ENCODE results near the gene SF3A1.

DNA sequence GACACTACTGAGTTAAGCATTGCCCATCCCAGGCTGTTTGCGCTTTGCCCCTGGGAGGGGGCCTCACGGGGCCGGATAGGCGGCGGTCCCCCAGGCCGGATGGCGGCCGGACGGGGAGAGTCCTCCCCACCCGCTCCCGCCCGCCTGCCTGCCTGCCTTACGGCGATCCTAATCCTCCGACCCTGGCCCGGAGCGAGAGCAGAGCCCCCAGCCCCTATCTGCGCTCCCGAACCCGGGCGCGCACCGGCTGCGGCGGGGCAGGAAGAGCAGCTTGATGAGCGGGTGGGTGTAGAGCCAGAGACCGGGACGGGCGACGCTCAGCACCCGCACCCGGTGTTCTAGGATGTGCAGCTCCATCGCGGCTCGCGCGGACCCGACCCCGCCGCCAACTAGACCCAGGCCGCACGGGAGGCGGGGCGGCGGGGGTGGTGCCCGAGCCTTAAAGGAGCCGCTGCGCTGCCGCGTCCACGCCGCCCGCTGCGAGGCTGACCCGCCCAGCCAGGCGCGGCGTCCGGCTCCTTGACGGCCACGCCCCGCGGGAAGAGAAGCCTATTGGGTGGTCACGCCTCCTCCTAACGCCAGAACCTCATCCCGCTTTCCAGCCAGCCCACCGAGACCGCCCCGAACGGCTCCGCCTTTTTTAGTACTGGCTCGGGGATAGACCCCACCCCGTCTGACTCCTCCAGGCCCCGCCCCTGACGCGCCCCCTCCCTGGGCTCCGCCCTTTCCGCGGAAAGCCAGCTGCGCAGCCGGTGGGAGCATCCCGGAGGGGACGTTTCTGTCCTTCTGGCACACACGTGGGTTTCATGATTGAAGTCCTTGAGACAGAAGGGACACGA is 67.3 kb downstream of the SF3A1 start, which contains the start of gene CASTOR1:
- no peak for TF ChIP-seq EHMT2 (IDR thresholded peaks at IDR 0.05; ENCODE audit: borderline replicate concordance, low read depth, low read length)
- TF ChIP-seq JUNB (CRISPR knock-in tag; IDR thresholded peaks at IDR 0.05; ENCODE audit: borderline replicate concordance), result no peak
- TF ChIP-seq KLF9 (CRISPR knock-in tag; IDR thresholded peaks at IDR 0.05; ENCODE audit: low read depth), result no peak
- TF ChIP-seq POLR2A (IDR thresholded peaks at IDR 0.05; ENCODE audit: insufficient read depth in 1 of 2, low read depth in 2 of 2, low read length in 2 of 2), result peak in 1 of 2 experiments; percentile 62; a peak in 1 of 4 replicates
- no peak for TF ChIP-seq EZH2 (conservative IDR thresholded peaks at IDR 0.05; ENCODE audit: low read depth, low read length)
- TF ChIP-seq, protein P1, sequence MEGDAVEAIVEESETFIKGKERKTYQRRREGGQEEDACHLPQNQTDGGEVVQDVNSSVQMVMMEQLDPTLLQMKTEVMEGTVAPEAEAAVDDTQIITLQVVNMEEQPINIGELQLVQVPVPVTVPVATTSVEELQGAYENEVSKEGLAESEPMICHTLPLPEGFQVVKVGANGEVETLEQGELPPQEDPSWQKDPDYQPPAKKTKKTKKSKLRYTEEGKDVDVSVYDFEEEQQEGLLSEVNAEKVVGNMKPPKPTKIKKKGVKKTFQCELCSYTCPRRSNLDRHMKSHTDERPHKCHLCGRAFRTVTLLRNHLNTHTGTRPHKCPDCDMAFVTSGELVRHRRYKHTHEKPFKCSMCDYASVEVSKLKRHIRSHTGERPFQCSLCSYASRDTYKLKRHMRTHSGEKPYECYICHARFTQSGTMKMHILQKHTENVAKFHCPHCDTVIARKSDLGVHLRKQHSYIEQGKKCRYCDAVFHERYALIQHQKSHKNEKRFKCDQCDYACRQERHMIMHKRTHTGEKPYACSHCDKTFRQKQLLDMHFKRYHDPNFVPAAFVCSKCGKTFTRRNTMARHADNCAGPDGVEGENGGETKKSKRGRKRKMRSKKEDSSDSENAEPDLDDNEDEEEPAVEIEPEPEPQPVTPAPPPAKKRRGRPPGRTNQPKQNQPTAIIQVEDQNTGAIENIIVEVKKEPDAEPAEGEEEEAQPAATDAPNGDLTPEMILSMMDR (CRISPR knock-in tag; IDR thresholded peaks at IDR 0.05), result no peak
- 0 out of 2 replicates have a peak, but pooled peaks have one; percentile 21 for TF ChIP-seq RNF2 (conservative IDR thresholded peaks at IDR 0.05; ENCODE audit: low read depth)
- no peak for TF ChIP-seq NR2C2 (CRISPR knock-in tag; IDR thresholded peaks at IDR 0.05; ENCODE audit: borderline replicate concordance)
- no peak for TF ChIP-seq GABPA (IDR thresholded peaks at IDR 0.05; ENCODE audit: low read depth, low read length)
- TF ChIP-seq GABPA (CRISPR knock-in tag; IDR thresholded peaks at IDR 0.05; ENCODE audit: low read depth), result no peak
- TF ChIP-seq ELF1 (CRISPR knock-in tag; IDR thresholded peaks at IDR 0.05), result no peak; the same call in 1 of the 2 replicates
